Stimulated activated CD8-positive, alpha-beta memory T cell treated with anti-CD3 and anti-CD28 coated beads, Interleukin-12 subunit alpha, Interleukin-12 subunit beta, amount 100 ng/mL, for 24 hours (primary cell): Measurements from ENCODE around the gene SCYGR3.
"Not testable (repeated sequence)": the region's sequence is repeated elsewhere in the genome, so short reads cannot be mapped to it uniquely, and the experiment has no call there.

Source experiments
- DNase-seq: peaks from one replicate; pipeline ENCODE4 v3.0.0-alpha.2; 2020; ENCODE audit errors: extremely low read depth

The SCYGR3 gene

DNA sequence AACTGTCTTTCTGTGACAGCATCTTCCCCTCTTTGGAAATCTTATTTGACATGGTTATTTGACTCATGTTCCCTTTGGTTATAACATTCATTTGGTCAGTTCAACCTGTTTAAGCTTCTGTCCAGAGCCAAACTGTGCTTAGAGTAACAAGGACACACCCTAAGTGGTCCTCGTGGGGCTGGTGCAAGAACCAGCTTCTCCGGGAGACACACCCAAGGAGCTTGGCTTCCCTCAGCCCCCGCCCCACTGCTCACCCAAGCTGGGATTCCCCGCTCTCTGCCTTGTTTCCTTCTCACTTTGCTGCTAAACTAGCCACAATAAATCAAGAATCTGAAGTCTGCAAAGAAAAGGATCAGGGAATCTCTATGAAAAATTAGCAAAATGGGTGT is 1.4 kb downstream of the SCYGR3 start:
- DNase-seq, result no peak

DNA sequence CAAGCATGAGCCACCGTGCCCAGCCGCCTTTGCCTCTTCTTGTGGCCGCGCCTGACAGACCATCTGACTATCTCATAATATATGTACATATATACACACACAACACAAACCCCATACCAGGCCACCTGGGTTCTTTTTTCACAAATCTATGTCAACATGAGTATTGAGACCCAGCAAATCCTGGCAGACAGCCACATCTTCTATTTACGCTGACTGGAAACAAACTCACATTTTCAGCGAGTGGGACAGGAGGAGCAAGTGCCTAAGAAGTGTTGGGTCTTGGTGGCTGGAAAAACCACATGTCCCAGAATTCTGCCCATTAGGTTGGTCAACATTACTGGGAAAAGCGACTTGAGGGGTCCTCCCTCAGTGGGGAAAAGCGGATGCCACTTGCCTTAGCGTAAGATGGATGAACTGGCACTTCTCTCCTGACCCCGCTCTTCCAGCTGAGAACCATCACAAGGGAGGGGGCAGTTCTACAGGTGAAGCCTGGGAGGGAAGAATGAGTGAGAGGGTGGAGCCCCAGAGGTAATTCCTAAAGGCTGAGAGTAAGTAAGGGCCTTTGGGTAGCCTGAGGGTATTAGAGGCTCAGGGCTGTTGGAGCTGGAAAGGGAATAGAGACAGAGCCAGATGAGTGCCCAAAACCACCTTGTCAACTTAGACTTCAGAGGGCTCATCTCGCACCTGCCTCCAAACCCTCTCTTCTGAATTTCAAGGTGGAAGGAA is 1.9 kb downstream of the SCYGR3 start:
- no peak for DNase-seq

DNA sequence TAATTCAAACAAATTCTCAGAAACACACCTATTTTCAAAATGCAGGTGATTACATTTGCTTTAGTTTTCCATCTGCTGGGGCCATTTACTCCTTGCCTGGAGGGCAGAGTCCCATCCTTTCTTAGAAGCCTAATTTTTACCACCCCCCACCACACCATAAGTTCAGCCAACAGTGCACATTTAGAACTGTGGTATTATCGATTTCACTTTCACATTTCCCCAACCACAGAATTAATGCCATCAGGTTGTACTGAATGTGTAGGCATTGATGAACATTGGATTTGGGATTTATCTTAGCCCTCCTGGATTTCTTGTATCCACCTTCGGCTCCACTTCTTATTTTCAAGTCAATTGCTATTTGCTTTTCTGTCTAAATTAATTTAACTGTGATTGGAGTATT is 4.5 kb downstream of the SCYGR3 start:
- no peak for DNase-seq

DNA sequence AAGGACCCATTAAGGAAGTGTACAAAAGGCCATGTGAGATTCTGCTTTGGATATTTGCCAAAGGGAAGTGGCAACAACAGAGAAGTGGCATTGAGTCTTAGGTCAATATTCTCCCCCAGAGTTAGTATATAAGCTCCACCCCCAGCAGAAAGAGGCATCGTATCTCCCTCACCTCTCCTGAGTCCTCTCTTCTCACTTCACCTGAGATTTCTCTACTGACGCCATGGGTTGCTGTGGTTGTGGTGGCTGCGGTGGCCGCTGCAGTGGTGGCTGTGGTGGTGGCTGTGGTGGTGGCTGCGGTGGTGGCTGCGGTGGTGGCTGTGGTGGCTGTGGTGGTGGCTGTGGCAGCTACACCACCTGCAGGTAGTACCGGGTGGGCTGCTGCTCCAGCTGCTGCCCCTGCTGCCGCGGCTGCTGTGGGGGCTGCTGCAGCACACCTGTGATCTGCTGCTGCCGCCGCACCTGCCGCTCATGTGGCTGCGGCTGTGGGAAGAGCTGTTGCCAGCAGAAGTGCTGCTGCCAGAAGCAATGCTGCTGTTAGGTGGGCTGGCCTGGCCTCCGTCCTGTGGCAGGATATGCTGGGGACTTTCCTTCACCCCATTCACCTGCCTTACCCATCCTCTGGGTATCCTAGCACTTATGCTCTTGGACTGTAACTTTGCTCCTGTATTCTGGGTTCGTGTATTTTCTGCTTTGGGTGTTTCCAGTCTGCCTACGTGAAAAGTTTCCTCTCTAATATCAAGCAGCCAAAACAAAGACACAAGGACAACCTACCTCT is 5.9 kb downstream of the SCYGR3 start:
- DNase-seq, result no peak

DNA sequence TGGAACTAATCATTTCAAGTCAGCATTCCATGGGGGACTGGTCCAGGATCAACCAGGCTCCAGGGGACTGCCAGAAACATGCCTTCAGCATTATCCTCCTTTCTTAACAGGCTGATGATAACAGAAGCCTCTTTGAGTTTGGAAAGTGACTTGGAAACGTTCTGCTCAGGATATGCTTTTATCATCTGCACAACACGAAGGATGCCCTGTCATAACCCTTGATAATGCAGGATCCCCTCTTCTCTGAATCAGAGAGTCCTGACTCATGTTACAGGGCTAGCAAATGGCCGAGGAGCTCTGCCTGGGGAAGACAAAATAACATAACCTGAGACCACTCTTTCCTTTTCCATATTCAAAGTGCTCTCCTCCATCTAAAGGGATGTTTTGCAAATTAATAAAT is 6.7 kb downstream of the SCYGR3 start:
- DNase-seq, result no peak

DNA sequence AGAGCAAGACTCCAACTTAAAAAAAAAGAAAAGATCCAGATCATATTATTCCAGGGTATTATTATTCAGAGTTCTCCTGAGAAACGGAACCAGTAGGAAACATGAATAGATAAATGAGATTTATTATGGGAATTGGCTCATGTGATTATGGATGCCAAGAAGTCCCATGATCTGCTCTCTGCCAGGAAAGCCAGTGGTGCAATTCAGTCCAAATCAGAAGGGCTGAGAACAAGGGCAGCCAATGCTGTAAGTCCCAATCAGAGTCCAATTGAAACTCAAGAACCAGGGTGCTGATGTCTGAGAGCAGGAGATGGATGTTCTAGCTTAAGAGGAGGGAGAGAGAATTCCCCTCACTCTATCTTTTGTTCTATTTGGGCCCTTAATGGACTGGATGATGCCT is 8.2 kb downstream of the SCYGR3 start:
- no peak for DNase-seq

DNA sequence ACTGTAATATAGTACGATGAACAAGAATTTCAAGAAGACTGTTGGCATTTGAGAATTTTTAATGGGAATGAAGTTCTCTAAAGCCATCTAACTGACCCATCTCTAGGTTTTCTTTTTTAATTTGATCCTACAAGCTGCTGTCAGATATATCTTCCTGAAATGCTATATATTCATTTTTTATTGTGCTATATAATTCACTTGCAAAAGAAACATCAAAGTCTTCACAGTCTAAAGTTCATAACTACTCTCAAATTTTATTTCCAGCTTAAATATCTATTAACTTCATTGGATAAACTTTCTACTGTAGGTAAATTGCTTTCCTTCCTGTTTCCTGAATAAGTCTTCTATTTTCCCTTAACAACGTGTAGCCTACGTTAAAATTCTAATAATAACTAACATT is 12.3 kb downstream of the SCYGR3 start:
- DNase-seq, result no peak

DNA sequence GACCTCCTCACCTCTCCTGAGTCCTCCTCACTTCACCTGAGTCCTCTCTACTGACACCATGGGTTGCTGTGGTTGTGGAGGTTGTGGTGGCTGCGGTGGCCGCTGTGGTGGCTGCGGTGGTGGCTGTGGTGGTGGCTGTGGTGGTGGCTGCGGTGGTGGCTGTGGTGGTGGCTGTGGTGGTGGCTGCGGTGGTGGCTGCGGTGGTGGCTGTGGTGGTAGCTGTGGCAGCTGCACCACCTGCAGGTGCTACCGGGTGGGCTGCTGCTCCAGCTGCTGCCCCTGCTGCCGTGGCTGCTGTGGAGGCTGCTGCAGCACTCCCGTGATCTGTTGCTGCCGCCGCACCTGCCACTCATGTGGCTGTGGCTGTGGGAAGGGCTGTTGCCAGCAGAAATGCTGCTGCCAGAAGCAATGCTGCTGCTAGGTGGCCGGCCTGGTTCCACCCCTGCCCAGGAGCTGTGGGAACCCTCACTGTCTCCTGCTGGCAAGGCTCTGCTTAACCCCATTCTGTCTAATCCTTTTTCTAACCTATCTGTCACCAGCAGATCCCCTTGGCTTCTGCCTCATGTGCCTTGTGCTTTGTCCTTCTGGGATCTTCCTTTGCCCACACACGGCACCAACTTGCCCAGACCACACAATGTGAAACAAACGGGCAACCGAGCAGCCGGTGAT is 15.7 kb downstream of the SCYGR3 start, which contains the start of gene SCYGR2:
Gene SCYGR2, plus strand, starts transcription at position 59 of the 669 bp plus-strand sequence. Its CDS starts 0 bp downstream, at position 59.
- not testable (repeated sequence) for DNase-seq

DNA sequence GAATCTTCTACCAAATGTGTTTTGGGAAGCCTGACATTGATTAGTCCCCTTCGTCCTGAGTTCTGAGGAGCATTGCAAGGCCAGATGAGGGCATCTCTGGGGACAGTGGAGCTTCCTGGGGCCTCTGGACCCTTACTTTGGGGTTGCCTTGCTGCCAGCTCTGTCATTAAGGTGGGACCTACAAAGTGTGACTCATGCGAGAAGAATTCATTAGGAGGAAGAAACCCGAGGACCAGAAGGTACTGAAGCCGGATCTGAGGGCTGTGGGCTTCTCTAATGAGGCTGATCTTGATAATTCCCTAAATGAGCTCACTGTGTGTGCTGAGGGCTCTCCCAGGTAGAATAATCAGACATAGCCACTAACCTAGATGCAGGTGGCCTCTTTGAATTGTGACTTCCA is 16.6 kb downstream of the SCYGR3 start:
- DNase-seq, result no peak

DNA sequence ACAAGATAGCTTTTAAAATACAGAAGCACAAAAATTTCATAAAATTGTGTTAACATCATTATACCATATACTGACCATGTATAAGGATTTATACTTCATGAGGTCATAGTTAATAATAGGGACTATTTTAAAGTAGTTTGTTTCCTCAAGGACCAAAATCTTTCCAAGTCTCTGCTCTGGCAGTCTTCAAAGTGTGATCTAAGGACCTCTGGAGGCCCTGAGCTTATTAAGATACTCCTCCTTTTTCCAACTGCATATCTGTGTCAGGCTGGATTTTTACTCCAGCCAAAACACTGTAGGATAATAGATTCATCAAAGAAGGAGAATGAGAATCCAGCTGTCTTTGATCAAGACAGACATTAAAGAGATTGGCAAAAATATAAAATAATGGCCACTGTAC is 17.6 kb downstream of the SCYGR3 start:
- no peak for DNase-seq

DNA sequence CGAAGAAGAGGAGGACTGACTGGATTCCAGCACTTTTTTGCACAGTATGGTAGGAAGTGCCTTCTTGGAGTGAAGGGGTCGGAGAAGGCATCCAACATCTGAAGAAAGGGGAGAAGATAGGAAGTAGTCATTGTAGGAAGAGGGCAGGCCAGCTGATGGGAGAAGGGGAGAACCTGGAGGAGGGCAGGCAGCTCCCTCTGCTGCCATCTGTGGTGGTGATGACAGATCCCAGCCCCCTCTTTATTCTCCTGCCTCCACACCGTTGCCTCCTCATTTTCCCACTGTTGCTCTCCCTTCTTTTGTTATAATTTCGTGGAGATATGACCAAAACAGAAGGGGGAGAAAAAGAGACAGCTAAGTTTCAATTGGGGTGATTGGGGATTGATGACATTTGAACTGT is 18.8 kb downstream of the SCYGR3 start:
- DNase-seq, result no peak

DNA sequence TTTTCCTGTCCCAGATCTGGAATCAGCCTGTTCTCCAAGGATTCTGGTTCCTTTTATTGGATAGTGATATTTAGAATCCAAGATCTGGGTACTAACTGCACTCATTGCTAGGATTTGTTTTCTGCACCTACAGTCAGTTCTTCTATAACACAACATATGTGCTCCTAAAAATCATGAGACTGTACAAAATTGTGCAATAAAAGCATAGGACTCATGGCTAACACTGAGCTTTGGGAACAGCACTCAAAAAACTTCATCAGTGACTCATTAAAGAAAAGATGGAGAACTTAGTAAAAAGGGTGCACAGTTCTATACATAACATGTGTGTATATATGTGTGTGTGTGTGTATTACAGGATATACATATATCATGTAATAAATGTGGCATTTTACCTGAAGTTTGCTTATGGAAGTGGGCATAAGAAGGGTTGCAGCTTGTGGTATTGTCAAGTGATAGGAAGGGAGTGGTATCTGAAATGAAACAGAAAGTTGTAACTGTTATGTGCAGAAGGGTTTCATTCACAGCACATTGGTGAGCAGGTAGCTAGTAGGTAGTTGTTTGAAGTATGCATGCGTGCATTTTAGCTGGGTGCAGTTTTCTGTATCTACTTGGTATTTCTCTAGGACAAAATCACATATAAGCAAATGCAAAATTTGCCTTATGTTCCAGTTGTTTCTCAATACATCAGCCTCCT is 21.8 kb downstream of the SCYGR3 start:
- DNase-seq, result no peak

DNA sequence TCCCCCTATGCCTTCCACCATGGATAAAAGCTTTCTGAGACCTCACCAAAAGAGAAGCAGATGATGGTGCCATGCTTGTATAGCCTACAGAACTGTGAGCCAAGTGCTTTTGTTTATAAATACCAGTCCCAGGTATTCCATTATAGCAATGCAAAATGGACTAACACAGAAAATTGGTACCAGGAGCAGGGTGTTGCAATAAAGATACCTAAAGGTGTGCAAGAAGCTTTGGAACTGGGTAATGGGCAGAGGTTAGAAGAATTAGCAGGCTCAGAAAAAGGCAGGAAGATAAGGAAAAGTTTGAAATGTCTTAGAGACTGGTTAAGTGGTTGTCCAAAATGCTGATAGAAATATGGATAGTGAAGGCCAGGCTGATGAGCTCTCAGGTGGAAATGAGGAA is 32.3 kb downstream of the SCYGR3 start:
- DNase-seq, result no peak

DNA sequence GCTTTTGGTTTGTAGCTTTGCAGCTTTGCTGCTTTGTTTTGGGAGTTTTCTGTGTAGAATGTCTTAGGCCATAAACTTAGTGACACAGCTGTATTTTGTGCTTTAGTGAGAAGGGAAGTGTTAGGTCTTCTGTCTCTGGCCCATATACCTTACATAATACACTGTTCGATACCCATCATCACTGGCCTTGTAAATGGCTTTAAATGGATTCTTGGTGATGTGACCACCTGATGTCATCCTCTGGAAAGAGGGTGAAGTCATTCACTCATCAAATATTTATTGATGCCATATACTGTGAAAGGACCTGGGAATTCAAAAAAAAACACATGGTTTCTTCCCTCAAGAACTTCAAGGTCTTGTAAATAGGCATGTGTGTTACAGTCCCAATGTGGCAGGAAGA is 34.8 kb downstream of the SCYGR3 start:
- no peak for DNase-seq

DNA sequence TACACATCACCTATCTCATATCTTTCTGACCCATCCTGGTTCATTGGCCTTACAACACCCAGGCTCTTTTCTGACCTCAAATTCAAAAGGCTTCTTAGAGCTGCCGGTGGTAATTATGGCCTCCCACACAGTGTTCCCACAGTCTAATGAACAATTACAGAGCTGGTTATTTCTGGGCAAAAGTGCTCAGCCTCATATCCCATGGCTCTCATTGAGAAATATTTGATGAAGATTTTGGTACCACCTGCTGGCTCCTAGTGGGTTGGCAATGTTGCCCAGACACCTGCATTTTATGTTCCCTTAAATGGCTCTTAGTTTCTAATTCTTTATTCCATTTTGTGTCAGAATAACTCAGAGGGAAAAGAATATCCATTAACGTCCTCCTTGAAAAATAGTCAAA is 36.0 kb downstream of the SCYGR3 start:
- no peak for DNase-seq

DNA sequence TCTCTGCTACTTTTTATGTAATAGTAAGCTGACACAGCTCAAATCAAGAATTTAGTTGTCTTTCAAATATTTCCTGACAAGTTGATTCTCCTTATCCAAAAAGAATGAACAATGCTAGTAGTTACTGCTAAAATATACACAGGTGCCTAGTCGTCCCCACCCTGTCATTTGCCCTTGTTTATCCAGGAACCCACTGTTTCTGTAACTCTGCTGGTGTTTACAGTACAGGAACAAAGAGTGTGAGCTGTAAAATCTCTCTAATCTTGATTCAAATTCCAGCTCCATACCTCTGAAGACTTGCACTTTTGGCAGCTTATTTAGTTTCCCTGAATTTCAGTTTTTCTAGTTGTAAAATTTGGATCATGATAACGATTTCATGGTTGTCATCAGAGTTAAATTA is 37.1 kb downstream of the SCYGR3 start:
- DNase-seq, result no peak

DNA sequence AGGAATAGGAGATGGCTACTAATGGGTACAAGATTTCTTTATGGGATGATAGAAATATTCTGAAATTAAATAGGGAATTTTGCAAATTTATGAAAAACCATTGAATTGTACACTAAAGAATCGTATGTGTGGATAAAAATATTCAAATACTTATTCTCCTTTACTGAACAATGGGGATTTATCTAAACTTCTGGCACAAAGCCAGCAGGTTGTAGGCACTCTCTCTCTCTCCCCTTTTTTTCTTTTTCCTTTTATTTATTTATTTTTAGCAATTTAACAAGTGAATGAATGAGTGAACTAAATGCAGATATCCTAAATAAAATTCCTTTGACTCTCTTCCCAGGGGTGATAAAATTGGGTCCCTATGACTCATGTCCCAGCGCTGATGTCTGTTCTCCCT is 37.8 kb downstream of the SCYGR3 start:
- DNase-seq, result no peak

DNA sequence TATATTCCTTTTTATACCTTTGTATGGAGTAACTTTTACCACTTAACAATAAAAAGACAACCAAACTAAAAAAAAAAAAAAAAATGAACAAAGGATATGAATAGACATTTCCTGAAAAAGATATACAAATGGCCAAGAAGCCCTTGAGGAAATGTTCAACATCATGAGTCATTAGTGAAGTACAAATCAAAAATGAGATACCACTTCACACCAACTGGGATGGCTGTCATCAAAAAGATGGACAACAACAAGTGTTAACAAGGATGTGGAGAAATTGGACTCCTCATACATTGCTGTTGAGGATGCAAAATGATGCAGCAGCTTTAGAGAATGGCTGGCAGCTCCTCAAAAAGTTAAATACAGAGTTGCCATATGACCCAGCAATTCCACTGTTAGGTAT is 38.5 kb downstream of the SCYGR3 start:
- DNase-seq, result no peak

DNA sequence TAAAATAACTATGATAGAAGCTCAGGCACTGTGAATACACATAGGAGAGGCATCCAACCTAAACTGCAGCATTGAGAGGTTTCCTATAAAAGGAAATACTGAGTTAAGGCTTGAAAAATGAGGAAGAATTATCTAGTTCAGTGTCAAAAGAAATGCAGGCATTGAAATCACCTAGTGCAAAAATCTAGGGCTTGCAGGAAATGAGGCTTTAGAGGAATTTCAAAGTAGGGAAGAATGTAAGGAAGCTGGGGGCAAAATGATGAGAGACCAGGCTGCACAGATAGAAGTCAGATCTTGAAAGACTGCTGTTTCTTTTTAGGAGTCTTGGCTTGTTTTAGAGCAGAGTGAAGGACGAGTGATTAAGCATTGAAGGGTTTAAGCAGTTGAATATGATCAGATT is 44.0 kb downstream of the SCYGR3 start:
- DNase-seq, result no peak

DNA sequence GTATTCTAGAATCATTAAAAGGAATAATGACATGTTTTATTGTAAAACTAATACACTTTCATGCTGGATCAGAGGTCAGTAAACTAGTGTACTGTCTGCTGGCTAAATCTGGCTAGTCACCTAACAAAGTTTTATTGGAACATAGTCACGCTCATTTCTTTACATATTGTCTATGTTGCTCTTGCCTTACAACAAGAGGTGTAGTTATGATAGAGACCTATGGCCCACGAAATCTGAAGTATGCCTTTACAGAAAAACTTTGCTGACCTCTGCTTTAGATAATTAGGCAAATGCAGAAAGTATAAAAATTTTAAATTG is 45.8 kb downstream of the SCYGR3 start:
- DNase-seq, result no peak

DNA sequence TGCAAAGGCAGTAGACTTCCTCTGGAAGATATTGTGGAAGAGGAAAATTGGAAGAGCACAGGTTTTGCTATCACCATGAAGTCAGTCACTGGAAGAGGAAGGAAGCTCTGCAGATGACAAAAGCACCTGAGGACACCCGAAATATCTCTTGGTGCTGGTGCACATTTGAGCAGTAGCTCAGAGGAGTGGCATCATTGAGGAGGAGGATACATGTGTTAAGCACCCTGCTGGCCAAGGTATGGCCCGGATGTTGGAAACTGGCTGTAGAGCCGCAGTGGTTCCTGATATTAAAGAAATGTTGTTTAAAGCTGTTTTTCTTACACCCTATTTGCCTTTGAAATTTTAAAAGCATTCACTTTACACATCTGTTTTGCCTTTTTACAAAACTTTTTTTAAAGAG is 48.6 kb downstream of the SCYGR3 start:
- DNase-seq, result no peak

DNA sequence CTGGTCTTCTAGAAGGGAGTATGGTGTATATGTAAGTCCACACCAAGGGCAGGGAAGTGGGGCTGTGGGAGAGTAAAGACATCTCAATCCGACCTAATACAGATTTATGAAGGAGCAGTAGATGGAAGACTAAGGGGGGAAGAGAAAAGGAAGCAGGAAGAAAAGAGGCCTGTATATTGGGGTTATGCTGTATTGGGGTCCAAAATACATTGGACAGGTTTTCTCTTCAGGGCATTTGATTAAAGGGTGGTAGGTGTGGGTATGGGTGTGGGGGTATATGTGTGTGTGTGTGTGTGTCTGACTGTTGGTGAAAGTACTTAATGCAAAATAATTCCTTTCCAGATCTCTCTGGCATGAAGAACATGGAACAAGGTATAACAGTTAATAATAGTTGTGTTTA is 49.6 kb downstream of the SCYGR3 start:
- no peak for DNase-seq
